CD4-positive, alpha-beta T cell treated with Interleukin-1 beta for 1 hour (primary cell): ENCODE results near the gene EFEMP1.

Source experiments
- DNase-seq, 2 donors: peaks; one replicate each; pipeline ENCODE4 v3.0.0-alpha.2; 2020 to 2022

Gene EFEMP1

GRCh38 chr2:55931281-55931680 is 7.7 kb upstream of the EFEMP1 start:
- no peak for DNase-seq

GRCh38 chr2:55929476-55929875 is 5.9 kb upstream of the EFEMP1 start:
- no peak for DNase-seq

- DNase-seq = no peak
Observed at GRCh38 chr2:55926974-55927373, 3.4 kb upstream of the EFEMP1 start.

GRCh38 chr2:55926246-55926645 is 2.7 kb upstream of the EFEMP1 start:
- DNase-seq = no peak

- DNase-seq = no peak
Observed at GRCh38 chr2:55923982-55924321, 370 bp upstream of the EFEMP1 start.

GRCh38 chr2:55922291-55922907 is 1.2 kb downstream of the EFEMP1 start:
- DNase-seq = no peak

- no peak for DNase-seq
Observed at GRCh38 chr2:55919574-55919973, 4.0 kb downstream of the EFEMP1 start.

- no peak for DNase-seq
Observed at GRCh38 chr2:55918856-55919255, 4.7 kb downstream of the EFEMP1 start.

- no peak for DNase-seq
Observed at GRCh38 chr2:55917713-55918390, 5.7 kb downstream of the EFEMP1 start.

GRCh38 chr2:55917117-55917516 is 6.5 kb downstream of the EFEMP1 start:
- DNase-seq = no peak

- DNase-seq = no peak
Observed at GRCh38 chr2:55916473-55917049, 7.0 kb downstream of the EFEMP1 start.

GRCh38 chr2:55914786-55915185 is 8.8 kb downstream of the EFEMP1 start:
- DNase-seq = no peak

GRCh38 chr2:55912926-55913325 is 10.7 kb downstream of the EFEMP1 start:
- DNase-seq = no peak

GRCh38 chr2:55910077-55910476 is 13.5 kb downstream of the EFEMP1 start:
- DNase-seq = no peak

GRCh38 chr2:55907686-55908085 is 15.9 kb downstream of the EFEMP1 start:
- no peak for DNase-seq

GRCh38 chr2:55906993-55907392 is 16.6 kb downstream of the EFEMP1 start:
- DNase-seq = no peak

- DNase-seq = no peak
Observed at GRCh38 chr2:55903727-55904126, 19.9 kb downstream of the EFEMP1 start.

GRCh38 chr2:55902971-55903370 is 20.6 kb downstream of the EFEMP1 start:
- no peak for DNase-seq

GRCh38 chr2:55902429-55902828 is 21.2 kb downstream of the EFEMP1 start:
- no peak for DNase-seq

- no peak for DNase-seq
Observed at GRCh38 chr2:55901941-55902340, 21.6 kb downstream of the EFEMP1 start.

GRCh38 chr2:55901322-55901721 is 22.3 kb downstream of the EFEMP1 start:
- DNase-seq = no peak

- DNase-seq = no peak
Observed at GRCh38 chr2:55899881-55900280, 23.7 kb downstream of the EFEMP1 start.

GRCh38 chr2:55898386-55899040 is 25.1 kb downstream of the EFEMP1 start:
- DNase-seq = no peak

- DNase-seq = no peak
Observed at GRCh38 chr2:55896633-55897032, 26.9 kb downstream of the EFEMP1 start.
